SU-DHL-6 (cell line): ENCODE measurements around the gene TFF1.

Source experiments
- H2AFZ ChIP-seq: fragments of 200-600 bp; sonication (generic); 2 replicates; pipeline ENCODE4 v1.6.1; 2014; ENCODE audit warnings: low read depth, mild to moderate bottlenecking, moderate library complexity, mixed read lengths, antibody characterized with exemption, low read length; ENCODE audit not compliant: severe bottlenecking
- H3F3A ChIP-seq: fragments of 200-600 bp; shearing (Covaris generic); 2 replicates; pipeline ENCODE4 v1.6.0; 2016; ENCODE audit warnings: antibody characterized with exemption, mild to moderate bottlenecking; ENCODE audit not compliant: insufficient read depth
- H3K27ac ChIP-seq: fragments of 200-600 bp; sonication (generic); 2 replicates; pipeline ENCODE4 v1.5.1; 2016; ENCODE audit warnings: low read depth, mild to moderate bottlenecking, low read length, moderate library complexity, mixed read lengths
- H3K27me3 ChIP-seq: fragments of 200-600 bp; sonication (generic), shearing (Covaris generic); 2 replicates; pipeline ENCODE4 v1.6.0; 2014; ENCODE audit warnings: mild to moderate bottlenecking, low read length
- H3K36me3 ChIP-seq: fragments of 200-600 bp; sonication (generic); 2 replicates; pipeline ENCODE4 v1.6.1; 2014; ENCODE audit warnings: mild to moderate bottlenecking, low read length, mixed read lengths
- H3K4me2 ChIP-seq: fragments of 300-600, 200-600 bp; shearing (Covaris generic), sonication (generic); 2 replicates; pipeline ENCODE4 v1.6.0; 2014; ENCODE audit warnings: low read length, low read depth, mild to moderate bottlenecking; ENCODE audit not compliant: poor library complexity, severe bottlenecking
- H3K4me3 ChIP-seq: fragments of 200-600 bp; sonication (generic); 2 replicates; pipeline ENCODE4 v1.5.1; 2014; ENCODE audit warnings: antibody characterized with exemption, low read length, mild to moderate bottlenecking, mixed read lengths; ENCODE audit not compliant: insufficient read depth, poor library complexity, severe bottlenecking
- H3K79me2 ChIP-seq: fragments of 200-600 bp; sonication (generic); 2 replicates; pipeline ENCODE4 v1.6.1; 2014; ENCODE audit warnings: mild to moderate bottlenecking, low read length, moderate library complexity; ENCODE audit not compliant: insufficient read depth
- H3K9ac ChIP-seq: fragments of 200-600 bp; sonication (generic); 2 replicates; pipeline ENCODE4 v1.7.0; 2014; ENCODE audit warnings: mild to moderate bottlenecking, low read length
- H3K9me2 ChIP-seq: fragments of 200-600 bp; sonication (generic); replicated peaks from 2 replicates; pipeline ENCODE4 v1.6.1; 2014; ENCODE audit warnings: low read length; ENCODE audit not compliant: insufficient read depth
- H3K9me3 ChIP-seq: fragments of 200-600 bp; sonication (generic); 2 replicates; pipeline ENCODE4 v1.6.1; 2014; ENCODE audit warnings: low read length, mixed read lengths; ENCODE audit not compliant: insufficient read depth
- H4K20me1 ChIP-seq: fragments of 200-600 bp; sonication (generic); 2 replicates; pipeline ENCODE4 v1.6.1; 2014; ENCODE audit warnings: low read depth, mild to moderate bottlenecking, antibody characterized with exemption, low read length, moderate library complexity, mixed read lengths
- EZH2phosphoT487 ChIP-seq: fragments of 200-600 bp; sonication (generic), shearing (Covaris generic); conservative IDR thresholded peaks from 2 replicates; pipeline ENCODE4 v1.6.1; 2018; ENCODE audit warnings: mild to moderate bottlenecking, antibody characterized with exemption, low read length, moderate library complexity, mixed read lengths
- TF ChIP-seq, protein P1 (sequence below): fragments of 200-600 bp; sonication (generic); IDR thresholded peaks from one replicate; pipeline ENCODE4 v1.5.1; 2017; ENCODE audit warnings: antibody characterized with exemption, mild to moderate bottlenecking, low read length, moderate library complexity; ENCODE audit not compliant: insufficient read depth, poor library complexity, severe bottlenecking

The TFF1 gene

DNA sequence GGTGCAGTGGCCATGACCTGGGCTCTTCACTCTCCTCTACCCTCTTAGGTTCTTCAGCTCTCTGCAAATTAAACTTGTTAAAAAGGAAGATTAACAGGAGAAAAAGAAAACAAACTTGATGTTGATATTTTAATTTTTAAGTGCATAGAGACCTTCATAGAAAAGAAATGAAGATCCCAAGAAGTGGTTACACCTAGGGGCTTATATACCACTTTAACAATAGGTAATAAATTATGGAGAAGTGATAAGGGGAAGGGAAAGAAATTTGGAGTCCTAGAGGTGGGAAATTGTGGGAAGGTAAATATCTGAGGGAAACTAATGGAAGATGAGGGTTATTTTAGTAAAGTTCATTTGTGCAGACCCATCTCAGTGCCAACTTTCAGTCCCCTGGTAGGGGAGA lies 34.7 kb downstream of the TFF1 start:
- no peaks in the 10 kb centered on the region for H3K9me3 ChIP-seq
- H3K4me2 ChIP-seq = no peak overlapping the region
- H3K79me2 ChIP-seq = no peaks in the 10 kb centered on the region
- no peaks in the 10 kb centered on the region for H3F3A ChIP-seq
- H3K4me3 ChIP-seq = no peak overlapping the region
- H3K27me3 ChIP-seq = no peaks in the 10 kb centered on the region
- TF ChIP-seq EZH2phosphoT487 = no peak
- TF ChIP-seq, protein P1, sequence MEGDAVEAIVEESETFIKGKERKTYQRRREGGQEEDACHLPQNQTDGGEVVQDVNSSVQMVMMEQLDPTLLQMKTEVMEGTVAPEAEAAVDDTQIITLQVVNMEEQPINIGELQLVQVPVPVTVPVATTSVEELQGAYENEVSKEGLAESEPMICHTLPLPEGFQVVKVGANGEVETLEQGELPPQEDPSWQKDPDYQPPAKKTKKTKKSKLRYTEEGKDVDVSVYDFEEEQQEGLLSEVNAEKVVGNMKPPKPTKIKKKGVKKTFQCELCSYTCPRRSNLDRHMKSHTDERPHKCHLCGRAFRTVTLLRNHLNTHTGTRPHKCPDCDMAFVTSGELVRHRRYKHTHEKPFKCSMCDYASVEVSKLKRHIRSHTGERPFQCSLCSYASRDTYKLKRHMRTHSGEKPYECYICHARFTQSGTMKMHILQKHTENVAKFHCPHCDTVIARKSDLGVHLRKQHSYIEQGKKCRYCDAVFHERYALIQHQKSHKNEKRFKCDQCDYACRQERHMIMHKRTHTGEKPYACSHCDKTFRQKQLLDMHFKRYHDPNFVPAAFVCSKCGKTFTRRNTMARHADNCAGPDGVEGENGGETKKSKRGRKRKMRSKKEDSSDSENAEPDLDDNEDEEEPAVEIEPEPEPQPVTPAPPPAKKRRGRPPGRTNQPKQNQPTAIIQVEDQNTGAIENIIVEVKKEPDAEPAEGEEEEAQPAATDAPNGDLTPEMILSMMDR = no peak
- H3K9me2 ChIP-seq = no peaks in the 10 kb centered on the region
- H3K9ac ChIP-seq = no peak overlapping the region
- H2AFZ ChIP-seq = no peak overlapping the region
- no peaks in the 10 kb centered on the region for H4K20me1 ChIP-seq
- H3K36me3 ChIP-seq = no peaks in the 10 kb centered on the region
- H3K27ac ChIP-seq = no peak overlapping the region

DNA sequence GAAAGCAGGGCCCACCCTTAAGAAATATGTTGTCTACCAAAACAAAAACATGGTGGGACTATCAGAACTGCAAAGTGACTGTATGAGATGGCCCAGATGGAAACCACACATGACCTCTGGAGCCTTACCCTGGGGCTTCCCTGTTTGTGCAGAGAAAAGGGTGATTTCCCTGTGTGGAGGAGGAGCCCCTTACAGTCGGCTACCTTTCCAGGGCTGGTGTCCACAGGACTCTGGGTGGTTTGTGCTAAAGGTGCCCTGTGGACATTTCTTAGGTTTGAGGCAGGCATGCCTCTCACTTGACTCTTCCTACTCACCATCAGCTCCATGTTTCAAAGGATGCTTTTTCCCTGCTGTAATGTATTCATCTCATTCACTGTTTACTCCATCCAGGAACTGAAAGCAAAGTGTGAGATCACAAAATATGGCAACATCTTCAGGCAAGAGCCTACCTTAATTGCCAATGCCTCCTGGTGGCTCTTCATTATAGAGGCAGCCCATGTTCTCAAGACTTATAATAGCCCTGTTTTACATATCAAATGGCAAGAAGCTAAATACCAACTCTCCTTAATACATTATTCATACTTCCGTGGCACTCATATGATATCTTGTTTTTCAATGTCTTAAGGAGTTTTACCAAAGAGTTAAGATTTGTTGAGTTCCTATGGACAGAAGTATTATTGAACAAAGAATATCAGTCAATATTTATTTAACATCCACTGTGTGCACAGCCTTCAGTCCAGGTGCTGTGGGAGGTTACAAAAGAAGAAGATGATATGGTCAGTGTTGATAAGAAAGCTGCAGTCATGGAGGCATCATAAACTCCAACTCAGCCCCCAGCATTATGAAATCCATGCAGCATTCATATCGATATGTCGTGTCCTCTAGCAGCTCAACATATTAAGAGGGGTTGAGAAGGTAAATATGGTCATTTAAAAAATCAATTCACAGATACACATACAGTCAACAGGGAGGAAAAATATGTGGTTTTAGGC lies 35.7 kb downstream of the TFF1 start:
- H3K36me3 ChIP-seq = no peaks in the 10 kb centered on the region
- H3K4me2 ChIP-seq = no peak overlapping the region
- no peaks in the 10 kb centered on the region for H3K9me2 ChIP-seq
- H3K9ac ChIP-seq = no peak overlapping the region
- H3K27ac ChIP-seq = no peak overlapping the region
- no peak overlapping the region for H2AFZ ChIP-seq
- no peaks in the 10 kb centered on the region for H3K79me2 ChIP-seq
- no peaks in the 10 kb centered on the region for H3K9me3 ChIP-seq
- TF ChIP-seq, protein P1 = no peak
- TF ChIP-seq EZH2phosphoT487 = no peak
- H3K4me3 ChIP-seq = no peak overlapping the region
- H3F3A ChIP-seq = no peaks in the 10 kb centered on the region
- no peaks in the 10 kb centered on the region for H3K27me3 ChIP-seq
- H4K20me1 ChIP-seq = no peaks in the 10 kb centered on the region

DNA sequence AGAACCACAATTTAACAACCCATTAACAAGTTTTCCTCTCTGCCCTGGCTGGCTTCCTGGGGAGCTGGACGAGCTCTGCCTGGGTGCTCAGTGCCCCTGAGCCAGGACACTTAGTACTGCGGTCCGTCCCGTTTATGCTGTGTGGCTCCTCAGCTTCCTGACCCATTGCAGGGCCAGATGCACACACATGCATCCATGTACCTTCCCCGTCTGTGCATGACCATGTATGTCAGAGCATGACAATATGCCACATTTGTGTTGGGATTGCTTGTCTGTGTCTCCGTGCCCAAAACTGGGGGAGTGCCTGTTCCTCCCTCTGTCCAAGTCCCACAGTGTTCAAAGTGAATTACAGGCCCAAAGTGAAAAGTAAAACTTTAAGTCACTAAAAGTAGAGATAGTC lies 41.4 kb downstream of the TFF1 start:
- Histone ChIP-seq H2AFZ (no peak overlapping the region), H3K9me3 (no peaks in the 10 kb centered on the region), H3K4me3 (no peak overlapping the region), H3K27ac (no peak overlapping the region), H4K20me1 (no peaks in the 10 kb centered on the region), H3K4me2 (no peak overlapping the region), H3K36me3 (no peaks in the 10 kb centered on the region), H3K9me2 (no peaks in the 10 kb centered on the region), H3K27me3 (no peaks in the 10 kb centered on the region), H3K79me2 (no peaks in the 10 kb centered on the region), H3F3A (no peaks in the 10 kb centered on the region), H3K9ac (no peak overlapping the region)
- TF ChIP-seq, protein P1 = no peak
- no peak for TF ChIP-seq EZH2phosphoT487
